Caco-2 (cell line): ENCODE results near the gene SLC38A8. TPM values are rescaled to one million over a fixed set of nuclear protein-coding genes. Genes with fewer than 3 reads are reported as not detected.

ENCODE experiments used
- BruUV-seq: library from RNA; stranded (reverse); fragments of 400-500 nt; replicated peaks from 2 replicates; lab custom pipeline; 2021; lab: Mats Ljungman, UMichigan
- CTCF ChIA-PET: fragments of 300-600 bp; sonication (Branson Sonifier 250); formaldehyde crosslinking; loops from one replicate; lab custom pipeline; 2022; ENCODE audit warnings: antibody characterized with exemption; lab: Charles Lee
- POLR2A ChIA-PET: fragments of 300-600 bp; sonication (Branson Sonifier 250); formaldehyde crosslinking; loops from one replicate; lab custom pipeline; 2022; ENCODE audit warnings: antibody characterized with exemption; lab: Charles Lee
- DNase-seq, 2 experiments: peaks; one replicate each; pipeline versions ENCODE4 v3.0.0 to v3.0.0-alpha.2; 2020 to 2022
- H3K27me3 ChIP-seq: replicated peaks from 2 replicates; pipeline ENCODE4 v1.6.0; 2011; ENCODE audit warnings: low read length; ENCODE audit not compliant: control insufficient read depth, insufficient read depth
- H3K36me3 ChIP-seq: 2 replicates; pipeline ENCODE4 v1.5.1; 2011; ENCODE audit warnings: low read length; ENCODE audit not compliant: control insufficient read depth, insufficient read depth
- H3K4me1 ChIP-seq: fragments of 250-450 bp; sonication (Bioruptor Pico); 2 replicates; pipeline ENCODE4 v1.5.1; 2020; ENCODE audit warnings: mild to moderate bottlenecking
- H3K4me3 ChIP-seq: 2 replicates; pipeline ENCODE4 v1.5.1; 2011; ENCODE audit warnings: low read depth, mild to moderate bottlenecking, control low read depth, low read length
- H3K9me3 ChIP-seq: fragments of 250-450 bp; sonication (Bioruptor Pico); 2 replicates; pipeline ENCODE4 v1.5.1; 2020; ENCODE audit warnings: mild to moderate bottlenecking, moderate library complexity
- H3K27ac Mint-ChIP-seq: one replicate; pipeline ENCODE4 v1.8.0; 2022; ENCODE audit warnings: mixed read lengths; ENCODE audit not compliant: unreplicated experiment
- H3K27me3 Mint-ChIP-seq: one replicate; pipeline ENCODE4 v1.8.0; 2022; ENCODE audit warnings: mixed read lengths; ENCODE audit not compliant: insufficient read depth, unreplicated experiment
- H3K36me3 Mint-ChIP-seq: one replicate; pipeline ENCODE4 v1.8.0; 2022; ENCODE audit warnings: mild to moderate bottlenecking, mixed read lengths; ENCODE audit not compliant: insufficient read depth, unreplicated experiment
- H3K4me1 Mint-ChIP-seq: one replicate; pipeline ENCODE4 v1.8.0; 2022; ENCODE audit warnings: low read depth, mixed read lengths; ENCODE audit not compliant: unreplicated experiment
- H3K4me3 Mint-ChIP-seq: one replicate; pipeline ENCODE4 v1.8.0; 2022; ENCODE audit warnings: mild to moderate bottlenecking, moderate library complexity, mixed read lengths; ENCODE audit not compliant: unreplicated experiment
- H3K9me3 Mint-ChIP-seq: one replicate; pipeline ENCODE4 v1.8.0; 2022; ENCODE audit warnings: mixed read lengths; ENCODE audit not compliant: unreplicated experiment
- intact Hi-C: fragments of 100-400 bp; cut with micrococcal nuclease; formaldehyde crosslinking; loops from one replicate; pipeline ENCODE4 v1.10.0; 2022; ENCODE audit not compliant: unreplicated experiment
- total RNA-seq: library from RNA; stranded (reverse); gene quantifications from 2 replicates; pipeline ENCODE4 v1.2.3, GENCODE V29; 2022
- TF ChIP-seq, protein P1 (sequence below), 2 experiments: fragments of 200-600 bp in 1 of 2; IDR thresholded peaks; 1 replicate in 1 of 2; 2 replicates in 1 of 2; pipeline versions ENCODE4 v1.5.1 to v1.8.0; 2011 to 2022; ENCODE audit warnings: antibody characterized with exemption in 1 of 2, control low read depth in 1 of 2, inconsistent platforms in 1 of 2, low read depth in 1 of 2, low read length in 1 of 2, mild to moderate bottlenecking in 1 of 2, moderate library complexity in 1 of 2; ENCODE audit not compliant: insufficient read depth in 1 of 2, severe bottlenecking in 1 of 2, unreplicated experiment in 1 of 2

SLC38A8 gene
- total RNA-seq, 1 experiment from 2014 or later = 0.79 TPM

DNA sequence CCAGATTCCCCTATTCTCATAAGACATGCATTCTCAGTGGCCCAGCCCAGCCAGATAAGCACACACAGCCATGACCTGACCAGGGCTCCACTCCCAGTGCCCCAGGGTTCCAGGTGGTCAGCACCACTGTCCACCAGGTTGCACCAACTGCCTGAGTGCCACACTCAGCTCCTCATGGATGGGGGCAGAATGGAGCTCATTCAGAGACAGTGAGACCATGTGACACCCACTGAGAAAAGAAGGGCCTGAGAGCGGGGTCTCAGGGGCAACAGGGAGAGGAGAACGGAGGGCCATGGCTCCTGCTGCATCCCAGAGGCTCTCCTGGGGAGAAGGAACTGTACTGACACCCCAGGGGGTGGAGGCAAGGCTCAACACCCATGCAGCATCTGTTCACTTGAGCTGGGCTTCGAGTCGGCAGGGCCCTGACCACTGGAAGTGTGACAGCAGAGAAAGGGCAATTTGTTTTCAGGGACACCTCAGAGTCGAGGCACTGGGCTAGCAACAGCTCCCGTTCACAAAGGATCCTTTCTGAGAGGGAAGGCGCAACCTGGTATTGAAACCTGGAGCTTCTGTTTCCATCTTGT, 18.7 kb upstream of the SLC38A8 start:
- Histone ChIP-seq H3K4me3 (no peak overlapping the region), H3K36me3 (peaks cover 10% of the 10 kb centered on the region), H3K9me3 (no peaks in the 10 kb centered on the region), H3K4me1 (0 out of 2 replicates have a peak, but pooled peaks cover 7% of the 10 kb centered on the region), H3K27me3 (no peaks in the 10 kb centered on the region)
- DNase-seq = no peak
- Mint-ChIP-seq H3K4me1 (no peaks in the 10 kb centered on the region), H3K36me3 (peaks cover 75% of the 10 kb centered on the region), H3K9me3 (no peaks in the 10 kb centered on the region), H3K4me3 (no peak overlapping the region), H3K27ac (no peak overlapping the region), H3K27me3 (no peaks in the 10 kb centered on the region)
- intact Hi-C loops = no loop called here
- ChIA-PET POLR2A (no interaction called here), CTCF (interaction anchor here (0.6 kb wide), 1 partner anchor 104 kb away, joined by 3 read pairs; no protein-coding TSS in a partner anchor)
- no TSS peak for BruUV-seq
- TF ChIP-seq, protein P1, sequence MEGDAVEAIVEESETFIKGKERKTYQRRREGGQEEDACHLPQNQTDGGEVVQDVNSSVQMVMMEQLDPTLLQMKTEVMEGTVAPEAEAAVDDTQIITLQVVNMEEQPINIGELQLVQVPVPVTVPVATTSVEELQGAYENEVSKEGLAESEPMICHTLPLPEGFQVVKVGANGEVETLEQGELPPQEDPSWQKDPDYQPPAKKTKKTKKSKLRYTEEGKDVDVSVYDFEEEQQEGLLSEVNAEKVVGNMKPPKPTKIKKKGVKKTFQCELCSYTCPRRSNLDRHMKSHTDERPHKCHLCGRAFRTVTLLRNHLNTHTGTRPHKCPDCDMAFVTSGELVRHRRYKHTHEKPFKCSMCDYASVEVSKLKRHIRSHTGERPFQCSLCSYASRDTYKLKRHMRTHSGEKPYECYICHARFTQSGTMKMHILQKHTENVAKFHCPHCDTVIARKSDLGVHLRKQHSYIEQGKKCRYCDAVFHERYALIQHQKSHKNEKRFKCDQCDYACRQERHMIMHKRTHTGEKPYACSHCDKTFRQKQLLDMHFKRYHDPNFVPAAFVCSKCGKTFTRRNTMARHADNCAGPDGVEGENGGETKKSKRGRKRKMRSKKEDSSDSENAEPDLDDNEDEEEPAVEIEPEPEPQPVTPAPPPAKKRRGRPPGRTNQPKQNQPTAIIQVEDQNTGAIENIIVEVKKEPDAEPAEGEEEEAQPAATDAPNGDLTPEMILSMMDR (IDR thresholded peaks at IDR 0.05; ENCODE audit: insufficient read depth in 1 of 2, low read depth in 1 of 2, low read length in 1 of 2, severe bottlenecking in 1 of 2, unreplicated experiment in 1 of 2) = no peak

DNA sequence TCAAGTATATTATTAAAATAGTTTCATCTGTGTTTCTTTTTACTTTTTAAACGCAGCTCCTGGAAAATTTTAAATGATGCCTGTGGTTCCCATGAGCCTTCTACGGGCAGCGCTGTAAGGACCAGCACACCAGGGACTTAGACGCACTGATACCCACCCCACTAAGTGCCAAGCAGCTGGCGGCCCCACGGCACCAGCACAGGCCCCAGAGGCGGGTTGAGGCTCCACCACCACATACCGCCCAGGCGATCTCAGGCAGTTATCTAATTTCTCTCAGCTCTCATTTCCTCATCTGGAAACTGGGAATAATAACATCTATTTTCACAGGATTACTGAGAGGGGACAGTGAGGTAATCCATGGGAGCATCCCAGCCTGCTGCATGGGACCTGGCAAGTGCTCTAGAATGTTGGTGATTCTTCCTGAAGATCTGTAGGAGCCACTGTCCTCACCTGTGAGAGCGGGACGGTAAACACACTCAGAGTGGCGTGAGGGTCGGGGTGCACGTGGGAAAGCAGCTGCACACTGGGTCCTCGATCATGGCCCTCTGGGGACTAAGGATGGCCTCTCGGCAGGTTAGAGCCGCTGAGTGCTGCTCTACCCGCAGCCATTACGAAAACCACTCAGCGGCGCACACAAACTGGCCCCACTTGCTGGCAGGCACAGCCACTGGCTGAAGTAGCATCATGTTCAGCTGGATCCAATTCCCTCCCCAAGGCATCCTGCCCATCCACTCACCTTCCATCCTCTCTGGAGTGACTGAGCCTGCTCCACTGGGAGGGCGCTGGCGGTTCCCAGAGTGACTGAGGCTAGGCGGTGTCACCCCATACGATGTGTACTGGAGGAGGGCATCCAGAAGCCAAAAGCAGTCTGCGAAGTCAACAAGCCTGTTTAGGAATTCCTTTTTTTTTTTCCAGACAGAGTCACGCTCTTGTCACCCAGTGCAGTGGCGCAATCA, 17.6 kb upstream of the SLC38A8 start:
- H3K4me1 ChIP-seq = 0 out of 2 replicates have a peak, but pooled peaks cover 7% of the 10 kb centered on the region
- ChIA-PET CTCF (no interaction called here), POLR2A (no interaction called here)
- H3K4me3 Mint-ChIP-seq = no peak overlapping the region
- H3K9me3 Mint-ChIP-seq = no peaks in the 10 kb centered on the region
- H3K27ac Mint-ChIP-seq = no peak overlapping the region
- peaks cover 10% of the 10 kb centered on the region for H3K36me3 ChIP-seq
- TF ChIP-seq, protein P1 (IDR thresholded peaks at IDR 0.05; ENCODE audit: insufficient read depth in 1 of 2, low read depth in 1 of 2, low read length in 1 of 2, severe bottlenecking in 1 of 2, unreplicated experiment in 1 of 2) = no peak
- BruUV-seq = no TSS peak
- H3K9me3 ChIP-seq = no peaks in the 10 kb centered on the region
- no peak for DNase-seq
- H3K4me1 Mint-ChIP-seq = no peaks in the 10 kb centered on the region
- H3K4me3 ChIP-seq = no peak overlapping the region
- peaks cover 77% of the 10 kb centered on the region for H3K36me3 Mint-ChIP-seq
- H3K27me3 Mint-ChIP-seq = no peaks in the 10 kb centered on the region
- H3K27me3 ChIP-seq = no peaks in the 10 kb centered on the region
- intact Hi-C loops = no loop called here

DNA sequence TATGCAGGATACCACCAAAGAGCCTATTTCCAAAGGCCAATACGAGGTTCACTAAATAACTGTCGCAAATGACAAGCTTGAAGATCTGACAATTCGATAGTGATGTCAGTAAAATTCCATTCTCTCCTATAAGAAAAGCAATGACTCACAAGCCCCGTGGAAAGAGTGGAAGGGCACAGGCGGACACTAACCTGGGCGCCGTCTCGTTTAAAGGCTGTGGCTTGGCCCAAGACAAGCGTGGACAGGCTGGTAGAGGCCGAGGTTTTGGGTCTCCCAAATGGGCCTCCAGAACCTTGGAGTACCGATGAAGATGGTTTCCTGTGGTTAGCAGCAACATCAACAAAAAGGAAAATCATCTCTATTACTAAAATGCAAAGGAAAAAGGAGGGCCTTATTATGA, 16.5 kb upstream of the SLC38A8 start:
- Histone ChIP-seq H3K36me3 (peaks cover 12% of the 10 kb centered on the region), H3K27me3 (no peaks in the 10 kb centered on the region), H3K9me3 (no peaks in the 10 kb centered on the region), H3K4me3 (no peak overlapping the region), H3K4me1 (0 out of 2 replicates have a peak, but pooled peaks cover 7% of the 10 kb centered on the region)
- CTCF ChIA-PET = no interaction called here
- no TSS peak for BruUV-seq
- H3K27ac Mint-ChIP-seq = no peak overlapping the region
- TF ChIP-seq, protein P1 (IDR thresholded peaks at IDR 0.05; ENCODE audit: insufficient read depth in 1 of 2, low read depth in 1 of 2, low read length in 1 of 2, severe bottlenecking in 1 of 2, unreplicated experiment in 1 of 2) = no peak
- no peak overlapping the region for H3K4me3 Mint-ChIP-seq
- no peaks in the 10 kb centered on the region for H3K27me3 Mint-ChIP-seq
- POLR2A ChIA-PET = no interaction called here
- H3K9me3 Mint-ChIP-seq = no peaks in the 10 kb centered on the region
- peaks cover 76% of the 10 kb centered on the region for H3K36me3 Mint-ChIP-seq
- intact Hi-C loops = no loop called here
- no peaks in the 10 kb centered on the region for H3K4me1 Mint-ChIP-seq
- DNase-seq = no peak
